Body of pancreas (tissue), 4 donors: ENCODE data around the gene RPTOR.

Experiments
- POLR2A ChIP-seq, 3 donors: fragments of 450-650 bp; IDR thresholded peaks; one replicate each; pipeline ENCODE4 v1.6.1; 2016; ENCODE audit warnings: antibody characterized with exemption in 3 of 3, mild to moderate bottlenecking in 2 of 3
- TF ChIP-seq, protein P1 (sequence below), 7 experiments: fragments of 450-650 bp in 4 of 7; fragments of 200-600 bp in 3 of 7; sonication (generic) in 3 of 7; IDR thresholded peaks; one replicate each; pipeline ENCODE4 v1.5.1; 2016 to 2019; ENCODE audit warnings: antibody characterized with exemption in 7 of 7

DNA sequence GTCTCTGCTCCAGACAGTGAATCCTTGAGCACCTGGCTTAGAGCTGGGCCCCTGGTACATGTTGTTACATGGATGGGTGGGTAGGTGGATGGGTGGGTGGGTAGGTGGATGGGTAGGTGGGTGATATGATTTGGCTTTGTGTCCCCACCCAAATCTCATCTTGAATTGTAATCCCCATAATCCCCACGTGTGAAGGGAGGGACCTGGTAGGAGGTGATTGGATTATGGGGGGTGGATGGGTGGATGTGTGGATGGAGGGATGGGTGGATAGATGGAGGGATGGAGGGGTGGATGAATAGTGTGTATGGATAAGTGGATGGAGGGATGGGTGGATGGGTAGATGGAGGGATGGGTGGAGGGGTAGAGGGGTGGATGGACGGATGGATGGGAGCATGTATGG, 41.6 kb upstream of the RPTOR start:
- TF ChIP-seq POLR2A (IDR thresholded peaks at IDR 0.05) = no peak
- TF ChIP-seq, protein P1, sequence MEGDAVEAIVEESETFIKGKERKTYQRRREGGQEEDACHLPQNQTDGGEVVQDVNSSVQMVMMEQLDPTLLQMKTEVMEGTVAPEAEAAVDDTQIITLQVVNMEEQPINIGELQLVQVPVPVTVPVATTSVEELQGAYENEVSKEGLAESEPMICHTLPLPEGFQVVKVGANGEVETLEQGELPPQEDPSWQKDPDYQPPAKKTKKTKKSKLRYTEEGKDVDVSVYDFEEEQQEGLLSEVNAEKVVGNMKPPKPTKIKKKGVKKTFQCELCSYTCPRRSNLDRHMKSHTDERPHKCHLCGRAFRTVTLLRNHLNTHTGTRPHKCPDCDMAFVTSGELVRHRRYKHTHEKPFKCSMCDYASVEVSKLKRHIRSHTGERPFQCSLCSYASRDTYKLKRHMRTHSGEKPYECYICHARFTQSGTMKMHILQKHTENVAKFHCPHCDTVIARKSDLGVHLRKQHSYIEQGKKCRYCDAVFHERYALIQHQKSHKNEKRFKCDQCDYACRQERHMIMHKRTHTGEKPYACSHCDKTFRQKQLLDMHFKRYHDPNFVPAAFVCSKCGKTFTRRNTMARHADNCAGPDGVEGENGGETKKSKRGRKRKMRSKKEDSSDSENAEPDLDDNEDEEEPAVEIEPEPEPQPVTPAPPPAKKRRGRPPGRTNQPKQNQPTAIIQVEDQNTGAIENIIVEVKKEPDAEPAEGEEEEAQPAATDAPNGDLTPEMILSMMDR (IDR thresholded peaks at IDR 0.05) = no peak
